Smooth muscle cell (in vitro differentiated cells): ENCODE data around the gene VBP1. TPM values are rescaled to one million over a fixed set of nuclear protein-coding genes. Genes with fewer than 3 reads are reported as not detected.

Experiments
- DNase-seq: peaks from one replicate; lab custom pipeline; 2025; ENCODE audit not compliant: unreplicated experiment; lab: John Stamatoyannopoulos, UW
- H2AFZ ChIP-seq: fragments of 200-600 bp; sonication (generic); 2 replicates; pipeline ENCODE4 v1.6.0; 2016; ENCODE audit warnings: antibody characterized with exemption, low read depth, mild to moderate bottlenecking
- H3F3A ChIP-seq: fragments of 200-600 bp; sonication (generic); 2 replicates; pipeline ENCODE4 v1.6.0; 2017; ENCODE audit warnings: antibody characterized with exemption, low read depth
- H3K27ac ChIP-seq: fragments of 200-600 bp; sonication (generic); 2 replicates; pipeline ENCODE4 v1.5.1; 2016; ENCODE audit warnings: low read depth, mild to moderate bottlenecking
- H3K27me3 ChIP-seq: fragments of 200-600 bp; sonication (generic); 2 replicates; pipeline ENCODE4 v1.6.1; 2016; ENCODE audit warnings: low read depth, mild to moderate bottlenecking
- H3K36me3 ChIP-seq: fragments of 200-600 bp; sonication (generic); 2 replicates; pipeline ENCODE4 v1.5.1; 2016; ENCODE audit warnings: low read depth
- H3K4me1 ChIP-seq: fragments of 200-600 bp; sonication (generic); 2 replicates; pipeline ENCODE4 v1.5.1; 2016; ENCODE audit warnings: low read depth
- H3K4me2 ChIP-seq: fragments of 200-600 bp; sonication (generic); 2 replicates; pipeline ENCODE4 v1.6.0; 2016; ENCODE audit warnings: mild to moderate bottlenecking
- H3K4me3 ChIP-seq: fragments of 200-600 bp; sonication (generic); 2 replicates; pipeline ENCODE4 v1.5.1; 2016; ENCODE audit warnings: mild to moderate bottlenecking
- H3K79me2 ChIP-seq: fragments of 200-600 bp; sonication (generic); 2 replicates; pipeline ENCODE4 v1.6.0; 2016; ENCODE audit warnings: low read depth, mild to moderate bottlenecking
- H3K9ac ChIP-seq: fragments of 200-600 bp; sonication (generic); 2 replicates; pipeline ENCODE4 v1.6.0; 2016; ENCODE audit warnings: low read depth
- H3K9me3 ChIP-seq: fragments of 200-600 bp; sonication (generic); replicated peaks from 2 replicates; pipeline ENCODE4 v1.5.1; 2016; ENCODE audit warnings: low read depth
- H4K20me1 ChIP-seq: fragments of 200-600 bp; sonication (generic); 2 replicates; pipeline ENCODE4 v1.6.0; 2016; ENCODE audit warnings: low read depth
- WGBS: methylation state at CpG from one replicate; pipeline ENCODE4 v1.1.7; 2016; ENCODE audit warnings: low lambda C conversion rate; 5-methylcytosine and 5-hydroxymethylcytosine counted together
- polyA plus RNA-seq: library from polyadenylated mRNA; unstranded; fragments of >200 nt; fragmentation: Nextera tagmentation; extraction: Ambion mirVana; gene quantifications from 2 replicates; pipeline ENCODE4 v1.2.1, GENCODE V29; 2016
- total RNA-seq: library from RNA; depleted of rRNA; stranded (reverse); fragments of >200 nt; gene quantifications from 2 replicates; pipeline ENCODE4 v1.2.3, GENCODE V29; 2014
- TF ChIP-seq, protein P1 (sequence below): fragments of 200-600 bp; sonication (generic); IDR thresholded peaks from 2 replicates; pipeline ENCODE4 v1.5.1; 2017; ENCODE audit warnings: borderline replicate concordance, mild to moderate bottlenecking, antibody characterized with exemption; ENCODE audit not compliant: insufficient read depth, poor library complexity, severe bottlenecking

Gene VBP1
- total and polyA plus RNA-seq, 2 experiments from 2014 or later: 63.3 to 70.6 TPM

DNA sequence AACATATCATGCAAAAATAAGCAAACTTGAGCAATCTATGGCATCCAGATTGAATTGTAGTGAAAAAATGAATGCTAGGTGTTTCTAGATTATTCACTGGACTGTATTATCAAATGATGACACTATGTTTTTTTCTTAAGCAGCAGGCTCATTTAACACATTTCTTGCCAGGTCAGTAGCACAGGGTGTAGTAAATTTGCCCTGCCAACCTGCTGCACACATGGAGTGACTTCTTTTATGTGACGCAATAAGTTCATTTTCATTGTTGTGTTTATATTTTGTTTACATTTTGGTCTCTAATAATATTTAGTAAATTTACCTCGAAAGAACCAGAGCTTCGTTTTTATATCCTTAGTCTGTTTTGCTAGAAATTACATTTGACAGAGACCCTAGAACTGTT, 9.5 kb downstream of the VBP1 start:
- Histone ChIP-seq H3K79me2 (peaks cover 11% of the 10 kb centered on the region), H3F3A (no peaks in the 10 kb centered on the region), H4K20me1 (no peaks in the 10 kb centered on the region), H3K9ac (no peak overlapping the region), H3K9me3 (peaks cover 2% of the 10 kb centered on the region), H2AFZ (no peak overlapping the region), H3K4me2 (no peak overlapping the region), H3K36me3 (peaks cover 4% of the 10 kb centered on the region), H3K4me1 (no peaks in the 10 kb centered on the region), H3K27ac (no peak overlapping the region), H3K4me3 (no peak overlapping the region), H3K27me3 (no peaks in the 10 kb centered on the region)
- 75% methylated on average over 3 of the region's 3 CpGs for WGBS
- DNase-seq: no peak
- TF ChIP-seq, protein P1, sequence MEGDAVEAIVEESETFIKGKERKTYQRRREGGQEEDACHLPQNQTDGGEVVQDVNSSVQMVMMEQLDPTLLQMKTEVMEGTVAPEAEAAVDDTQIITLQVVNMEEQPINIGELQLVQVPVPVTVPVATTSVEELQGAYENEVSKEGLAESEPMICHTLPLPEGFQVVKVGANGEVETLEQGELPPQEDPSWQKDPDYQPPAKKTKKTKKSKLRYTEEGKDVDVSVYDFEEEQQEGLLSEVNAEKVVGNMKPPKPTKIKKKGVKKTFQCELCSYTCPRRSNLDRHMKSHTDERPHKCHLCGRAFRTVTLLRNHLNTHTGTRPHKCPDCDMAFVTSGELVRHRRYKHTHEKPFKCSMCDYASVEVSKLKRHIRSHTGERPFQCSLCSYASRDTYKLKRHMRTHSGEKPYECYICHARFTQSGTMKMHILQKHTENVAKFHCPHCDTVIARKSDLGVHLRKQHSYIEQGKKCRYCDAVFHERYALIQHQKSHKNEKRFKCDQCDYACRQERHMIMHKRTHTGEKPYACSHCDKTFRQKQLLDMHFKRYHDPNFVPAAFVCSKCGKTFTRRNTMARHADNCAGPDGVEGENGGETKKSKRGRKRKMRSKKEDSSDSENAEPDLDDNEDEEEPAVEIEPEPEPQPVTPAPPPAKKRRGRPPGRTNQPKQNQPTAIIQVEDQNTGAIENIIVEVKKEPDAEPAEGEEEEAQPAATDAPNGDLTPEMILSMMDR: no peak

DNA sequence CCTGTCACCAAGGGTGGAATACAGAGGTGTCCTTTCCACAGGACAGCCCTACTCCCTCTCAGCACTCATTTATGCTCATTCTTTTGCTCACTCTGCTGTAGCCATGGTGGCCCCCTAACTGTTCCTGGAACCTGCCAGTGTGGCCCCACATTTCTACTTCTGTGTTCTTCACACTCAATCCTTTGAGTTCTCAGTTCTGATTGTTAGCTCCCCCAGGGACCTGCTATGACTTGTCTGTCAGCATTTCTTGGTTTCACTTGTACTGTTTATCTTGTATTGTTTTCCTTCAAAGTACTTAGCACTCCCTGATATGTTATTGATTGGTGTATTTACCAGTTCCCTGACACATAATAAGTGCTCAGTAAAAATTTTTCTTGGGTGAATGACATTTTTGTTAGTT, 14.9 kb downstream of the VBP1 start:
- H3K4me3 ChIP-seq: no peak overlapping the region
- TF ChIP-seq, protein P1: no peak
- no peak overlapping the region for H2AFZ ChIP-seq
- H3K9ac ChIP-seq: no peak overlapping the region
- H3K27me3 ChIP-seq: no peaks in the 10 kb centered on the region
- no peak for DNase-seq
- peaks cover 5% of the 10 kb centered on the region for H3K79me2 ChIP-seq
- no peaks in the 10 kb centered on the region for H3F3A ChIP-seq
- no peak overlapping the region for H3K4me2 ChIP-seq
- H3K27ac ChIP-seq: no peak overlapping the region
- H3K9me3 ChIP-seq: peaks cover 2% of the 10 kb centered on the region
- H3K4me1 ChIP-seq: no peaks in the 10 kb centered on the region
- peaks cover 4% of the 10 kb centered on the region for H3K36me3 ChIP-seq
- H4K20me1 ChIP-seq: no peaks in the 10 kb centered on the region

DNA sequence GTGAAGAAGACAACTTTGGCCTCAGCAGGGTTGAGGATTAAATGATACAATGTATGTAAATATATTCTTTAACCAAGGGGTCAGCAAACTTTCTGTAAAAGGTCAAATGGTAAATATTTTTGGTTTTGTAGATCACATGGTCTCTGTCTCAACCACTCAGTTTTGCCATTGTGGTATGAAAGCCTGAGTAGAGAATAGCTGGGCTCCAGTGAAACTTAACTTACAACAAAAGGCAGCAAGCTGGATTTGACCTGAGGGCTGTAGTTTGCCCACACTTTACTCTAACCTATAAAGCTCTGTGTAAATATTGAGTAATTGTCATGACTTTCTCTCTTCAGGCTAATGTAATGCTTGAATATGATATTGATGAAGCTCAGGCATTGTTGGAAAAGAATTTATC, 19.6 kb downstream of the VBP1 start:
- no peak overlapping the region for H3K4me3 ChIP-seq
- H4K20me1 ChIP-seq: no peaks in the 10 kb centered on the region
- H3K36me3 ChIP-seq: peaks cover 8% of the 10 kb centered on the region
- no peaks in the 10 kb centered on the region for H3K79me2 ChIP-seq
- no peak overlapping the region for H3K27ac ChIP-seq
- no peaks in the 10 kb centered on the region for H3K27me3 ChIP-seq
- TF ChIP-seq, protein P1: no peak
- no peaks in the 10 kb centered on the region for H3K4me1 ChIP-seq
- H3F3A ChIP-seq: no peaks in the 10 kb centered on the region
- no peak overlapping the region for H2AFZ ChIP-seq
- DNase-seq: no peak
- H3K9me3 ChIP-seq: no peaks in the 10 kb centered on the region
- no peak overlapping the region for H3K4me2 ChIP-seq
- H3K9ac ChIP-seq: no peak overlapping the region

DNA sequence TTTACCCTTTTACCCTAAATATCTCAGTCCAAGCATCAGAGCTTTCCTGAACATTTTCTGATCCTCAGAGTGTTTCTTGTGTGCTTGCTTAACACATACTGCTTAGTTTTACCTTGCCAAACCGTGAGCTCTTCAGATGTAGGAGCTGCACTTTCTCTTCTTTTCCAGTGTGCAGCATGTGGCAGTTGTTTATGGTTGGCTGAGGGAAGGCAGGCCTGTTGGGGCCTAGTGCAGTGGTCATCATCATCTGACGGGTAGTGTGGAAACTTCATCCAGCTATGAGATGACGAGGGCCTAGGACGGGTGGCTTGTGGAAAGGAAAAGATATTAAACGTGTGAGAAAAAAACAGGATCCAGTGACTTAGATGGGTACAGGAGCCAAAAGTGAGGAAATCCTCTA, 21.5 kb downstream of the VBP1 start:
- no peak overlapping the region for H3K4me3 ChIP-seq
- TF ChIP-seq, protein P1: no peak
- no peaks in the 10 kb centered on the region for H4K20me1 ChIP-seq
- H3K4me1 ChIP-seq: no peaks in the 10 kb centered on the region
- H3K9me3 ChIP-seq: no peaks in the 10 kb centered on the region
- 86% methylated on average over 5 of the region's 5 CpGs for WGBS
- H3K9ac ChIP-seq: no peak overlapping the region
- H2AFZ ChIP-seq: no peak overlapping the region
- no peaks in the 10 kb centered on the region for H3F3A ChIP-seq
- no peak overlapping the region for H3K27ac ChIP-seq
- no peak overlapping the region for H3K4me2 ChIP-seq
- peaks cover 8% of the 10 kb centered on the region for H3K36me3 ChIP-seq
- H3K79me2 ChIP-seq: no peaks in the 10 kb centered on the region
- no peaks in the 10 kb centered on the region for H3K27me3 ChIP-seq
- DNase-seq: no peak
